ENCODE results near the gene IFITM5. TPM values are rescaled to one million over a fixed set of nuclear protein-coding genes. Genes with fewer than 3 reads are reported as not detected.
"Not testable (repeated sequence)": the region's sequence is repeated elsewhere in the genome, so short reads cannot be mapped to it uniquely, and the experiment has no call there.

IFITM5 gene
- total and polyA plus RNA-seq, 2 donors (not counting 1 experiment from before 2014, with no cell fraction given): not detected

DNA sequence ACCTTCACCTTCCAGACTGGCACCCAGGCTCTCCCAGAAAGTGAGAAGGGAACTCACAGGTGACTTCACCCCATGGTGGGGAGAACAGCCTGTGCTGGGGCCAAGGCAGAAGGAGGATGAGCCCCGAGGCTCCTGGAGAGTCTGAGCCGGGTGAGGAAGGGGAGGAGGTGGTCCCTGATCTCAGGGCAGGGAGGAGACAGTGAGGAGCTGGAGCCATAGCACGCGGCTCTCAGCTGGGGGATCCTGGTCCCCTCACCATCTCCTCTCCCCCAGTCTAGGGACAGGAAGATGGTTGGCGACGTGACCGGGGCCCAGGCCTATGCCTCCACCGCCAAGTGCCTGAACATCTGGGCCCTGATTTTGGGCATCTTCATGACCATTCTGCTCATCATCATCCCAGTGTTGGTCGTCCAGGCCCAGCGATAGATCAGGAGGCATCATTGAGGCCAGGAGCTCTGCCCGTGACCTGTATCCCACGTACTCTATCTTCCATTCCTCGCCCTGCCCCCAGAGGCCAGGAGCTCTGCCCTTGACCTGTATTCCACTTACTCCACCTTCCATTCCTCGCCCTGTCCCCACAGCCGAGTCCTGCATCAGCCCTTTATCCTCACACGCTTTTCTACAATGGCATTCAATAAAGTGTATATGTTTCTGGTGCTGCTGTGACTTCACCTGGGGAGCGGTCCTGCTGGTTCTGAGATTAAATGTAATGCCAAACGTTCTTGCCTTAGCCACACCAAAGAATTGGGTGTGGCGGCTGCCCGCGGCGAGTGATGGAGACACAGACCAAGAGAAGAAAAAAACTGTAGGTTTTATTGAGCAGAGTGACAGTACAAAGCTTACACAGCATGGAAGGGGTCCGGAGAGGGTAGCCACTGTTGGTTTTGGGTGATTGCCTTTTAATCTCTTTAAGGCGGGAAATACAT is 9.7 kb upstream of the IFITM5 start:
- not testable (repeated sequence) for H3K36me3 ChIP-seq (replicated peaks in 1 of 2; ENCODE audit: control extremely low read depth in 1 of 2, control insufficient read depth in 1 of 2, extremely low read depth in 1 of 2, insufficient read depth in 2 of 2, low read length in 1 of 2); H3K9me3 Mint-ChIP-seq (ENCODE audit: insufficient read depth); H3K27me3 Mint-ChIP-seq; H4K20me1 ChIP-seq (ENCODE audit: control insufficient read depth, insufficient read depth, low read length, poor library complexity, severe bottlenecking); H2AFZ ChIP-seq (ENCODE audit: insufficient read depth, low read depth, low read length, poor library complexity, severe bottlenecking); H3K9me3 ChIP-seq (ENCODE audit: control extremely low read depth in 1 of 3, control insufficient read depth in 2 of 3, insufficient read depth in 1 of 3, low read length in 2 of 3); H3K27me3 ChIP-seq (replicated peaks in 1 of 4; ENCODE audit: control extremely low read depth in 1 of 4, control insufficient read depth in 3 of 4, insufficient read depth in 4 of 4, low read length in 3 of 4); ATAC-seq (ENCODE audit: low read depth); DNase-seq
- peaks cover 36 to 64% of the 10 kb centered on the region in 2 donors for H3K4me1 ChIP-seq (ENCODE audit: control insufficient read depth in 2 of 2, insufficient read depth in 2 of 2, low read length in 2 of 2)
- ChIA-PET CTCF (interaction anchor here (0.6 to 1.7 kb wide), 8 partner anchors 8 to 97 kb away, joined by 3 to 8 read pairs (median 4); no protein-coding TSS in a partner anchor), POLR2A (interaction anchor here (1.0 to 1.4 kb wide), 4 partner anchors 8 to 58 kb away, joined by 3 to 5 read pairs (median 4); no protein-coding TSS in a partner anchor)
- 69% methylated on average over 13 of the region's 24 CpGs for WGBS (ENCODE audit: insufficient coverage)
- peak overlapping the region; percentile 59 to 90 (median 72) for H3K4me3 ChIP-seq (ENCODE audit: control extremely low read depth in 1 of 5, extremely low read depth in 1 of 5, insufficient read depth in 1 of 5, low read depth in 2 of 5, low read length in 4 of 5)
- peak overlapping the region; percentile 56 to 82 for H3K27ac ChIP-seq (ENCODE audit: low read length in 2 of 2)
- intact Hi-C loops (cut with micrococcal nuclease): loop anchor here (5.0 kb wide), 1 partner anchor 42 kb away; no protein-coding TSS in a partner anchor
- H3K4me3 Mint-ChIP-seq: peak overlapping the region; percentile 98
- H3K79me2 ChIP-seq (ENCODE audit: control insufficient read depth, insufficient read depth, low read length): peaks cover 29% of the 10 kb centered on the region
- H3K4me1 Mint-ChIP-seq: peaks cover 53% of the 10 kb centered on the region
- H3K9ac ChIP-seq (ENCODE audit: low read length): peak overlapping the region; percentile 82
- peak overlapping the region; percentile 98 for H3K27ac Mint-ChIP-seq
- H3K4me2 ChIP-seq (replicated peaks; ENCODE audit: low read depth, low read length, poor library complexity, severe bottlenecking): peak overlapping the region; percentile 75

DNA sequence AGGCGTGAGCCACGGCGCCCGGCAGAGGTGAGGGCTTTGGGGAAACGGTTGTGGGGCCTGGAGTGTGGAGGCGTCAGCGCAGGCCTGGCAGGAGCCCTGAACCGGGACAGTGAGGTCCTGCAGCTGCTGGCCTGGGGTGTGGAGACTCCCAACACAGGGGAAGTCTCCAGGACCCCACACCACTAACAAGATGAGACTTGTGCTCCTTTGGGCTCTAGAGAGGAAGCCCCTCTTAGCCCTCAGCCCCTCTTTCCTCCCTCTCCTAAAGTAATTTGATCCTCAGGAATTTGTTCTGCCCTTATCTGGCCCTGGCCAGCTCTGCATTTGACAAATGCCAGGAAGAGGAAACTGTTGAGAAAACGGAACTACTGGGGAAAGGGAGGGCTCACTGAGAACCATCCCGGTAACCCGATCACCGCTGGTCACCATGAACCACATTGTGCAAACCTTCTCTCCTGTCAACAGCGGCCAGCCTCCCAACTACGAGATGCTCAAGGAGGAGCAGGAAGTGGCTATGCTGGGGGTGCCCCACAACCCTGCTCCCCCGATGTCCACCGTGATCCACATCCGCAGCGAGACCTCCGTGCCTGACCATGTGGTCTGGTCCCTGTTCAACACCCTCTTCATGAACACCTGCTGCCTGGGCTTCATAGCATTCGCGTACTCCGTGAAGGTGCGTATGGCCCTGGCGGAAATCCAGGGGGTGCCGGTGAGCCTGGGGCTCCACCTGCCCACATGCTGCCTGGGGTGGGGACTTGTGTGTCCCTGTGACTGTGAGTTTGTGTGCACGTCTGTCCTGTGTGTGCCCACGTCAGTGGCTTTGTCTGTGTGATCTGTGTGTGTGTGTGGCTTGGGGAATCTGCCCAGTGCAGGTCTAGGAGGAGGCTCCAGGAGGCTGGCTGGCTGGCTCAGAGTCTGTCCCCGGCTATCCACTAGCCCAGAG is 8.7 kb upstream of the IFITM5 start, which contains the start of gene IFITM2:
Gene IFITM2 (plus strand): TSS at position 51 of the 943 bp plus-strand sequence. CDS start 377 bp downstream, at position 428.
- Histone ChIP-seq H3K79me2 (ENCODE audit: control insufficient read depth, insufficient read depth, low read length) (peaks cover 21% of the 10 kb centered on the region), H3K4me1 (ENCODE audit: control insufficient read depth in 2 of 2, insufficient read depth in 2 of 2, low read length in 2 of 2) (peaks cover 37 to 64% of the 10 kb centered on the region in 2 donors), H3K4me3 (ENCODE audit: control extremely low read depth in 1 of 5, extremely low read depth in 1 of 5, insufficient read depth in 1 of 5, low read depth in 2 of 5, low read length in 4 of 5) (peak within 1 kb of the TSS; percentile 59 to 90 (median 72)), H3K9ac (ENCODE audit: low read length) (peak within 1 kb of the TSS; percentile 82), H3K4me2 (replicated peaks; ENCODE audit: low read depth, low read length, poor library complexity, severe bottlenecking) (peak within 1 kb of the TSS; percentile 75), H3K27ac (ENCODE audit: low read length in 2 of 2) (peak within 1 kb of the TSS; percentile 78 to 82), H2AFZ (ENCODE audit: insufficient read depth, low read depth, low read length, poor library complexity, severe bottlenecking) (peak within 1 kb of the TSS; percentile 86)
- H3K27me3 Mint-ChIP-seq; H3K9me3 Mint-ChIP-seq (ENCODE audit: insufficient read depth); H3K36me3 ChIP-seq (replicated peaks in 1 of 2; ENCODE audit: control extremely low read depth in 1 of 2, control insufficient read depth in 1 of 2, extremely low read depth in 1 of 2, insufficient read depth in 2 of 2, low read length in 1 of 2); H4K20me1 ChIP-seq (ENCODE audit: control insufficient read depth, insufficient read depth, low read length, poor library complexity, severe bottlenecking); H3K27me3 ChIP-seq (replicated peaks in 1 of 4; ENCODE audit: control extremely low read depth in 1 of 4, control insufficient read depth in 3 of 4, insufficient read depth in 4 of 4, low read length in 3 of 4); H3K9me3 ChIP-seq (ENCODE audit: control extremely low read depth in 1 of 3, control insufficient read depth in 2 of 3, insufficient read depth in 1 of 3, low read length in 2 of 3): not testable (repeated sequence)
- WGBS (ENCODE audit: insufficient coverage): 1% methylated on average over 7 of the region's 28 CpGs
- ChIA-PET POLR2A (interaction anchor here (0.6 to 1.4 kb wide), 5 partner anchors 9 to 101 kb away, joined by 3 to 4 read pairs (median 3); no protein-coding TSS in a partner anchor), CTCF (interaction anchor here (1.1 to 5.6 kb wide), 7 partner anchors 9 to 142 kb away, joined by 3 to 54 read pairs (median 21); partner anchors contain the start of genes IFITM3 and PTDSS2)
- DNase-seq (peak; percentile 77), ATAC-seq (ENCODE audit: low read depth) (peak; percentile 26)
- H3K4me1 Mint-ChIP-seq: peaks cover 52% of the 10 kb centered on the region
- H3K4me3 Mint-ChIP-seq: peak within 1 kb of the TSS; percentile 98
- intact Hi-C loops (cut with micrococcal nuclease): loop anchor here (5.0 kb wide), 1 partner anchor 41 kb away; no protein-coding TSS in a partner anchor
- peak within 1 kb of the TSS; percentile 98 for H3K27ac Mint-ChIP-seq
